Measurements from ENCODE around the gene RHOG.

Gene RHOG

GRCh38 chr11:3843326-3843725 lies 2.6 kb upstream of the RHOG start:
- H4K20me1 ChIP-seq (ENCODE audit: insufficient read depth, low read length) = peaks cover 16% of the 10 kb centered on the region
- H3K27ac ChIP-seq (ENCODE audit: low read length) = no peak overlapping the region
- H3K4me3 ChIP-seq (ENCODE audit: low read length) = no peak overlapping the region
- no peak overlapping the region for H2AFZ ChIP-seq (ENCODE audit: low read depth, low read length)
- peaks cover 6% of the 10 kb centered on the region for H3K36me3 ChIP-seq (replicated peaks; ENCODE audit: low read depth, low read length)
- no peak overlapping the region for H3K9ac ChIP-seq (ENCODE audit: low read length)
- no peaks in the 10 kb centered on the region for H3K9me3 ChIP-seq (ENCODE audit: insufficient read depth, low read length)
- H3K79me2 ChIP-seq (ENCODE audit: low read length) = peaks cover 24% of the 10 kb centered on the region
- H3K4me1 ChIP-seq (ENCODE audit: low read length) = peaks cover 22% of the 10 kb centered on the region
- TF ChIP-seq EZH2phosphoT487 (IDR thresholded peaks at IDR 0.05; ENCODE audit: low read depth) (no peak), CTCF (IDR thresholded peaks at IDR 0.05; ENCODE audit: low read depth, low read length) (no peak)
- H3K27me3 ChIP-seq (ENCODE audit: low read depth, low read length) = peaks cover 5% of the 10 kb centered on the region
- H3K4me2 ChIP-seq (ENCODE audit: low read length) = no peak overlapping the region

GRCh38 chr11:3841426-3842350 lies 929 bp upstream of the RHOG start:
- H3K27me3 ChIP-seq (ENCODE audit: low read depth, low read length) = no peaks in the 10 kb centered on the region
- H3K9ac ChIP-seq (ENCODE audit: low read length) = peak overlapping the region; percentile 96
- peaks cover 16% of the 10 kb centered on the region for H3K36me3 ChIP-seq (replicated peaks; ENCODE audit: low read depth, low read length)
- H3K79me2 ChIP-seq (ENCODE audit: low read length) = peaks cover 40% of the 10 kb centered on the region
- H4K20me1 ChIP-seq (ENCODE audit: insufficient read depth, low read length) = peaks cover 32% of the 10 kb centered on the region
- peaks cover 38% of the 10 kb centered on the region for H3K4me1 ChIP-seq (ENCODE audit: low read length)
- peak overlapping the region; percentile 99 for H3K4me2 ChIP-seq (ENCODE audit: low read length)
- H3K9me3 ChIP-seq (ENCODE audit: insufficient read depth, low read length) = no peaks in the 10 kb centered on the region
- peak overlapping the region; percentile 98 for H2AFZ ChIP-seq (ENCODE audit: low read depth, low read length)
- TF ChIP-seq EZH2phosphoT487 (IDR thresholded peaks at IDR 0.05; ENCODE audit: low read depth) (no peak), CTCF (IDR thresholded peaks at IDR 0.05; ENCODE audit: low read depth, low read length) (peak; percentile 79)
- H3K4me3 ChIP-seq (ENCODE audit: low read length) = peak overlapping the region; percentile 95
- peak overlapping the region; percentile 85 for H3K27ac ChIP-seq (ENCODE audit: low read length)

- Histone ChIP-seq H3K9me3 (ENCODE audit: insufficient read depth, low read length) (no peaks in the 10 kb centered on the region), H4K20me1 (ENCODE audit: insufficient read depth, low read length) (peaks cover 45% of the 10 kb centered on the region), H3K36me3 (replicated peaks; ENCODE audit: low read depth, low read length) (peaks cover 22% of the 10 kb centered on the region), H3K9ac (ENCODE audit: low read length) (peak overlapping the region; percentile 96), H3K4me2 (ENCODE audit: low read length) (peak overlapping the region; percentile 97), H3K27me3 (ENCODE audit: low read depth, low read length) (no peaks in the 10 kb centered on the region), H2AFZ (ENCODE audit: low read depth, low read length) (peak overlapping the region; percentile 15; the same call in 1 of the 2 replicates), H3K27ac (ENCODE audit: low read length) (peak overlapping the region; percentile 85), H3K79me2 (ENCODE audit: low read length) (peaks cover 54% of the 10 kb centered on the region), H3K4me1 (ENCODE audit: low read length) (peaks cover 43% of the 10 kb centered on the region), H3K4me3 (ENCODE audit: low read length) (peak overlapping the region; percentile 95)
- TF ChIP-seq CTCF (IDR thresholded peaks at IDR 0.05; ENCODE audit: low read depth, low read length) = no peak
These were observed 522 bp downstream of the RHOG start for GRCh38 chr11:3840004-3840869.

- Histone ChIP-seq H3K9ac (ENCODE audit: low read length) (peak overlapping the region; percentile 96; the same call in 1 of the 2 replicates), H3K36me3 (replicated peaks; ENCODE audit: low read depth, low read length) (peaks cover 38% of the 10 kb centered on the region), H3K27me3 (ENCODE audit: low read depth, low read length) (no peaks in the 10 kb centered on the region), H3K27ac (ENCODE audit: low read length) (no peak overlapping the region), H2AFZ (ENCODE audit: low read depth, low read length) (no peak overlapping the region), H4K20me1 (ENCODE audit: insufficient read depth, low read length) (peaks cover 62% of the 10 kb centered on the region), H3K4me1 (ENCODE audit: low read length) (peaks cover 48% of the 10 kb centered on the region), H3K4me3 (ENCODE audit: low read length) (peak overlapping the region; percentile 95), H3K9me3 (ENCODE audit: insufficient read depth, low read length) (no peaks in the 10 kb centered on the region), H3K4me2 (ENCODE audit: low read length) (peak overlapping the region; percentile 97), H3K79me2 (ENCODE audit: low read length) (peaks cover 71% of the 10 kb centered on the region)
- TF ChIP-seq CTCF (IDR thresholded peaks at IDR 0.05; ENCODE audit: low read depth, low read length) (no peak), EZH2phosphoT487 (IDR thresholded peaks at IDR 0.05; ENCODE audit: low read depth) (no peak)
These were observed 2.3 kb downstream of the RHOG start for GRCh38 chr11:3838504-3838903.
